Trophoblast cell (in vitro differentiated cells and primary cell): Measurements from ENCODE around the gene BRD3.

ENCODE experiments used
- DNase-seq, 2 donors: peaks; one replicate each; pipeline ENCODE4 v3.0.0-alpha.2; 2016
- H2AFZ ChIP-seq: 2 replicates; pipeline ENCODE4 v1.6.1; 2013; ENCODE audit warnings: low read length, moderate library complexity, mild to moderate bottlenecking; ENCODE audit not compliant: insufficient read depth, poor library complexity
- H2AK5ac ChIP-seq: 2 replicates; pipeline ENCODE4 v1.6.1; 2013; ENCODE audit warnings: mild to moderate bottlenecking, low read length
- H2BK120ac ChIP-seq: 2 replicates; pipeline ENCODE4 v1.6.1; 2013; ENCODE audit warnings: low read length, mild to moderate bottlenecking, moderate library complexity; ENCODE audit not compliant: insufficient read depth, poor library complexity
- H2BK12ac ChIP-seq: 2 replicates; pipeline ENCODE4 v1.6.1; 2013; ENCODE audit warnings: mild to moderate bottlenecking, low read length, moderate library complexity
- H2BK5ac ChIP-seq: 2 replicates; pipeline ENCODE4 v1.6.1; 2013; ENCODE audit warnings: low read length, low read depth, moderate library complexity, mild to moderate bottlenecking; ENCODE audit not compliant: poor library complexity
- H3K14ac ChIP-seq: 2 replicates; pipeline ENCODE4 v1.6.1; 2013; ENCODE audit warnings: mild to moderate bottlenecking, low read length
- H3K18ac ChIP-seq: 2 replicates; pipeline ENCODE4 v1.6.1; 2013; ENCODE audit warnings: mild to moderate bottlenecking, low read length
- H3K23ac ChIP-seq: 2 replicates; pipeline ENCODE4 v1.6.1; 2013; ENCODE audit warnings: low read length
- H3K27ac ChIP-seq: 2 replicates; pipeline ENCODE4 v1.5.1; 2013; ENCODE audit warnings: low read depth, mild to moderate bottlenecking, inconsistent platforms, low read length, moderate library complexity
- H3K27me3 ChIP-seq: 2 replicates; pipeline ENCODE4 v1.6.1; 2013; ENCODE audit warnings: inconsistent platforms, mild to moderate bottlenecking, low read length, moderate library complexity; ENCODE audit not compliant: insufficient read depth
- H3K36me3 ChIP-seq, 2 experiments: 1 replicate in 1 of 2; 2 replicates in 1 of 2; pipeline ENCODE4 v1.6.1; 2013; ENCODE audit warnings: low read length in 2 of 2, mild to moderate bottlenecking in 2 of 2, moderate library complexity in 1 of 2; ENCODE audit not compliant: insufficient read depth in 2 of 2, control insufficient read depth in 1 of 2
- H3K4ac ChIP-seq: 2 replicates; pipeline ENCODE4 v1.6.1; 2013; ENCODE audit warnings: low read depth, mild to moderate bottlenecking, low read length, moderate library complexity
- H3K4me1 ChIP-seq, 2 experiments: 1 replicate in 1 of 2; 2 replicates in 1 of 2; pipeline ENCODE4 v1.6.1; 2013; ENCODE audit warnings: low read length in 2 of 2, mild to moderate bottlenecking in 2 of 2, moderate library complexity in 1 of 2; ENCODE audit not compliant: insufficient read depth in 2 of 2, control insufficient read depth in 1 of 2
- H3K4me2 ChIP-seq: 2 replicates; pipeline ENCODE4 v1.6.1; 2013; ENCODE audit warnings: inconsistent platforms, mild to moderate bottlenecking, low read length, moderate library complexity
- H3K4me3 ChIP-seq: 2 replicates; pipeline ENCODE4 v1.5.1; 2013; ENCODE audit warnings: mild to moderate bottlenecking, low read depth, low read length, inconsistent platforms
- H3K79me1 ChIP-seq: one replicate; pipeline ENCODE4 v1.6.1; 2013; ENCODE audit warnings: low read length
- H3K79me2 ChIP-seq: 2 replicates; pipeline ENCODE4 v1.6.1; 2013; ENCODE audit warnings: low read length, mild to moderate bottlenecking; ENCODE audit not compliant: control insufficient read depth, insufficient read depth, poor library complexity
- H3K9ac ChIP-seq: 2 replicates; pipeline ENCODE4 v1.6.1; 2013; ENCODE audit warnings: mild to moderate bottlenecking, low read length
- H3K9me3 ChIP-seq: 2 replicates; pipeline ENCODE4 v1.6.1; 2013; ENCODE audit warnings: low read depth, mild to moderate bottlenecking, control low read depth, inconsistent platforms, low read length; ENCODE audit not compliant: insufficient read depth
- H4K12ac ChIP-seq: 2 replicates; pipeline ENCODE4 v1.6.1; 2013; ENCODE audit warnings: low read depth, mild to moderate bottlenecking, low read length, moderate library complexity
- H4K8ac ChIP-seq: 2 replicates; pipeline ENCODE4 v1.6.1; 2013; ENCODE audit warnings: low read depth, mild to moderate bottlenecking, low read length, moderate library complexity
- H4K91ac ChIP-seq: one replicate; pipeline ENCODE4 v1.6.1; 2013; ENCODE audit warnings: low read depth, mild to moderate bottlenecking, low read length, moderate library complexity
- WGBS: extraction: QIAGEN DNeasy Blood & Tissue Kit; methylation state at CpG from one replicate; pipeline ENCODE4 v1.1.7; 2013; ENCODE audit warnings: missing lambda C conversion rate; ENCODE audit not compliant: insufficient read length, insufficient coverage; ENCODE audit errors: extremely low coverage; 5-methylcytosine and 5-hydroxymethylcytosine counted together

BRD3 gene

GRCh38 chr9:134055981-134056461 lies 11.8 kb downstream of the BRD3 start:
- Histone ChIP-seq H3K79me1 (no peaks in the 10 kb centered on the region), H3K4me1 (peaks cover 29 to 31% of the 10 kb centered on the region in 2 experiments), H2BK12ac (no peak overlapping the region), H3K4me2 (no peak overlapping the region), H2BK120ac (no peak overlapping the region), H3K27ac (no peak overlapping the region), H3K23ac (no peak overlapping the region), H3K27me3 (no peaks in the 10 kb centered on the region), H3K9me3 (peaks cover 2% of the 10 kb centered on the region), H2BK5ac (no peak overlapping the region), H3K4ac (peak overlapping the region; percentile 26), H4K12ac (no peak overlapping the region), H3K9ac (no peak overlapping the region), H3K79me2 (peaks cover 13% of the 10 kb centered on the region), H4K91ac (no peak overlapping the region), H3K36me3 (peaks cover 19 to 25% of the 10 kb centered on the region in 2 experiments), H2AFZ (no peak overlapping the region), H2AK5ac (no peak overlapping the region), H4K8ac (no peak overlapping the region), H3K14ac (no peak overlapping the region), H3K4me3 (no peak overlapping the region), H3K18ac (peak overlapping the region; percentile 15)
- peak; percentile 79 to 83 for DNase-seq
- WGBS, result no CpG with 5 or more reads among the region's 13 CpGs

DNA sequence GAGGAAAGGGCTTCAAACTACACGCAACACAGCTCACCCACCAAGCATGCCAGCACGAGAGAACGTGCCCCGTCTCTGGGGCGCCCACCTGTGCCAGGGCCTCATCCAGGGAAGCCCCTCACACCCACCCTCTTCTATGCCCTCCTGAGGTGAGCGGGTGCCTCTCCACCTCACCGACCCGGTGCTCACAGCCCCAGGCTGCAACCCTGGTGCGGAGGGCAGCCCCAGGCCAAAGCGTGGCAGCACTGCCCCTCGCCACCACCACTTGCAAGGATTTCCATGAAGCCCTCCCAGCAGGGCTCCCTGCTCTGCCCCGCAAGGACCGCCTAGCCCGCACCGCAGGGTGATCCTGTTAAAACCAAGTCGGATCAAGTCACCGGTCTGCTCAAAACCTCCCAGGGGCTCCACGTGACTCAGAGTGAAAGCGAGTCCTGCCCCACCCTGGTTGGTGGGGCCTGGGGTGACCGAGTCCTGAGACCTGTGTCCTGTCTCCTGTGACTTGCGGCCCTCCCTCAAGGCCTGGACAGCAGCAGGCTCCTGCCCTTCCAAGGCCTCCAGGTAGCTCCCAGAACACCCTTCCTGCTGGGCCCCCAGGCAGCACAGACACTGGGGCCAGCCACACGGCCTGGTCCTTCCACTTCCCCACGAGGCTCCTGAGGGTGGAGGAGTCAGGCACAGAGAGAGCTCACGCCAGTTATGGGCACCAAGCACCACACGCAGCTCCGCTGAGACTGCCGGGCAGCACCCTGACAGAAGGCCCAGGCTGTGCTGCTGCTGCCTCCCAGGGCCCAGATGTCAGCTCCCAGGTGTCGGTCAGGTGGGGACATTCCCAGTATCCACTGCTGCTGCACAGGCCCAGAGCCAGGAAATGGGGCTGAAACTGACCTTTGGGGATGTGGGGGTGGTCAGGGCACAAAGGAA lies 12.7 kb downstream of the BRD3 start:
- Histone ChIP-seq H3K4ac (peak overlapping the region; percentile 26), H2AK5ac (no peak overlapping the region), H3K27me3 (no peaks in the 10 kb centered on the region), H3K79me2 (peaks cover 13% of the 10 kb centered on the region), H3K23ac (no peak overlapping the region), H3K27ac (no peak overlapping the region), H2BK12ac (no peak overlapping the region), H4K12ac (no peak overlapping the region), H2BK5ac (no peak overlapping the region), H3K9me3 (peaks cover 2% of the 10 kb centered on the region), H3K4me1 (peaks cover 29 to 31% of the 10 kb centered on the region in 2 experiments), H3K4me3 (no peak overlapping the region), H3K9ac (no peak overlapping the region), H3K14ac (no peak overlapping the region), H3K79me1 (no peaks in the 10 kb centered on the region), H3K18ac (peak overlapping the region; percentile 15), H3K4me2 (no peak overlapping the region), H3K36me3 (peaks cover 28 to 34% of the 10 kb centered on the region in 2 experiments), H4K8ac (no peak overlapping the region), H2AFZ (no peak overlapping the region), H4K91ac (no peak overlapping the region), H2BK120ac (no peak overlapping the region)
- WGBS, result no CpG with 5 or more reads among the region's 28 CpGs
- DNase-seq, result no peak

DNA sequence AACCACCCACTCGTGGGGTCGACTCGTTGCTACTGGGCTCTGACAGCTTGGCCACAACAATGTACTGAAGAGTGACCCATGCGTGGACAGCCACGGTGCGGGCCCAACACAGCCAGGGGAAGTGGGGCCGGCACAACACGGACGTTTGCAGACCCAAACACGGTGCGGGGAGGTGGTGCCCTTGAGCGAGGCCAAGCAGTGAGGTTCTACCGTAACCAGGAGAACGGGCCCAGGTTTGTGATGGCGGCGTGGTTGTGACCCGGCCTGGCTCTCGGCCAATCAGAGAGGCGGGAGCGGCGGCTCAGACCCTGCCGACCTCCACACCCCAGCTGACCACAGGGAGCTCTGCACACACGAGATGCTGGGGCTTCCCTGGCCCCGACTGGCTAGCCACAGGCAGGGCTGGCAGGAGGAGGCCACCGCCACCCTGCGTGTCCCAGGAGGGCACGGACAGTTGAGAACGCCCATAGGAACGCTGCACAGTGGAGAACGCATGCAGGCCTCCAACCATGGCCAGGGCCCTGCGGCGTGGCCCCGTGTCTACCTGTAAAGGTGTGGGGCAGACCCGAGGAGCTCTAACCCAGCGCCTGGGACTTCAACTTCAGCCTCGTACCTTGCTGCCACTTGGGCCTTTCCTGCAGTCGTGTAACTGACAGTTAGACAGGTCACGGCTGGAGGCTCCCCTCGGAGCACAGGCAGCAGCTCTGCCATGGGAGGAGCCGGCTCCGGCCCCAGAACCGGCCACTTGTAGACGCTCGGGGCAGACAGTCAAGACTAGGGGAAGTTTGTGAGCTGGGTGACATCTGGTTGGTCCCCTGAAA lies 13.7 kb downstream of the BRD3 start:
- no peak overlapping the region for H3K4me3 ChIP-seq
- no peak overlapping the region for H2BK12ac ChIP-seq
- no peak overlapping the region for H2AFZ ChIP-seq
- no peak for DNase-seq
- no peak overlapping the region for H3K4me2 ChIP-seq
- no peak overlapping the region for H4K91ac ChIP-seq
- no peak overlapping the region for H2BK5ac ChIP-seq
- no peak overlapping the region for H2AK5ac ChIP-seq
- no peak overlapping the region for H3K14ac ChIP-seq
- no peak overlapping the region for H2BK120ac ChIP-seq
- H3K9me3 ChIP-seq, result no peaks in the 10 kb centered on the region
- H3K27me3 ChIP-seq, result no peaks in the 10 kb centered on the region
- peaks cover 8% of the 10 kb centered on the region for H3K79me2 ChIP-seq
- WGBS, result no CpG with 5 or more reads among the region's 44 CpGs
- H3K36me3 ChIP-seq, result peaks cover 38 to 44% of the 10 kb centered on the region in 2 experiments
- no peak overlapping the region for H4K12ac ChIP-seq
- no peak overlapping the region for H4K8ac ChIP-seq
- peaks cover 26 to 29% of the 10 kb centered on the region in 2 experiments for H3K4me1 ChIP-seq
- no peak overlapping the region for H3K9ac ChIP-seq
- H3K27ac ChIP-seq, result no peak overlapping the region
- peak overlapping the region; percentile 30 for H3K18ac ChIP-seq
- H3K4ac ChIP-seq, result peak overlapping the region; percentile 13
- no peaks in the 10 kb centered on the region for H3K79me1 ChIP-seq
- H3K23ac ChIP-seq, result no peak overlapping the region

DNA sequence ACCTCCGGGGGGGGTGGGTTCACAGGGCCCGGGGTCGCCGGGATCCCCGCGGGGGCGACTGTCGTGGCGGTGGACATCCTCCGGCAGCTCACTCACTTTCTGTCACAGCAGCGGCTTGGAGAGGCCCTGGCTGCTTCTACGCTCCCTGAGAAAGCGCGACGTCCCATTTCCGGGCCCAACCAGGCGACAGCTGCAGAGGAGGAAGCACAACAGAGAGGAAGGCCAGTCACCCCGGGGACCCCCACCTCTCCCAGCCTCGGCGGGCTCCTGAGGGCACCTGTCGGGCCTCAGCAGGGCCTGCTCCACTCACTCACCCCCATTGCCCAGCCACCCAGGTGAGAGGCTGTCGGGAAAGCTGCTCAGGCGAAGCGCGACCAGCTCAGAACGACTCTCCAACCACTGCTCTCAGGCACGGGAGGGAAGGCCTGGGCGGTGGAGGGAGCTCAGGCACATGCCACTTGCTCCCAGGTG lies 14.4 kb downstream of the BRD3 start:
- H3K4me3 ChIP-seq, result no peak overlapping the region
- H2AFZ ChIP-seq, result no peak overlapping the region
- DNase-seq, result no peak
- H3K9ac ChIP-seq, result no peak overlapping the region
- no CpG with 5 or more reads among the region's 28 CpGs for WGBS
- peaks cover 26 to 29% of the 10 kb centered on the region in 2 experiments for H3K4me1 ChIP-seq
- peaks cover 45 to 51% of the 10 kb centered on the region in 2 experiments for H3K36me3 ChIP-seq
- H2AK5ac ChIP-seq, result no peak overlapping the region
- H2BK12ac ChIP-seq, result no peak overlapping the region
- no peak overlapping the region for H4K8ac ChIP-seq
- no peak overlapping the region for H3K4me2 ChIP-seq
- no peak overlapping the region for H2BK5ac ChIP-seq
- H4K91ac ChIP-seq, result no peak overlapping the region
- peak overlapping the region; percentile 30 for H3K18ac ChIP-seq
- H3K23ac ChIP-seq, result no peak overlapping the region
- H3K27ac ChIP-seq, result no peak overlapping the region
- H3K4ac ChIP-seq, result no peak overlapping the region
- H3K14ac ChIP-seq, result no peak overlapping the region
- no peak overlapping the region for H2BK120ac ChIP-seq
- peaks cover 6% of the 10 kb centered on the region for H3K79me2 ChIP-seq
- no peaks in the 10 kb centered on the region for H3K9me3 ChIP-seq
- H4K12ac ChIP-seq, result no peak overlapping the region
- no peaks in the 10 kb centered on the region for H3K79me1 ChIP-seq
- no peaks in the 10 kb centered on the region for H3K27me3 ChIP-seq
